Measurements from ENCODE around the gene RGMB. TPM values are rescaled to one million over a fixed set of nuclear protein-coding genes. Genes with fewer than 3 reads are reported as not detected.

The RGMB gene
- polyA plus RNA-seq, 1 of the 3 experiments (the other 2 are of a cell fraction), result 86.7 TPM

GRCh38 chr5:98771382-98772109 lies 1.9 kb upstream of the RGMB start (continued):
- TF ChIP-seq, protein P1, sequence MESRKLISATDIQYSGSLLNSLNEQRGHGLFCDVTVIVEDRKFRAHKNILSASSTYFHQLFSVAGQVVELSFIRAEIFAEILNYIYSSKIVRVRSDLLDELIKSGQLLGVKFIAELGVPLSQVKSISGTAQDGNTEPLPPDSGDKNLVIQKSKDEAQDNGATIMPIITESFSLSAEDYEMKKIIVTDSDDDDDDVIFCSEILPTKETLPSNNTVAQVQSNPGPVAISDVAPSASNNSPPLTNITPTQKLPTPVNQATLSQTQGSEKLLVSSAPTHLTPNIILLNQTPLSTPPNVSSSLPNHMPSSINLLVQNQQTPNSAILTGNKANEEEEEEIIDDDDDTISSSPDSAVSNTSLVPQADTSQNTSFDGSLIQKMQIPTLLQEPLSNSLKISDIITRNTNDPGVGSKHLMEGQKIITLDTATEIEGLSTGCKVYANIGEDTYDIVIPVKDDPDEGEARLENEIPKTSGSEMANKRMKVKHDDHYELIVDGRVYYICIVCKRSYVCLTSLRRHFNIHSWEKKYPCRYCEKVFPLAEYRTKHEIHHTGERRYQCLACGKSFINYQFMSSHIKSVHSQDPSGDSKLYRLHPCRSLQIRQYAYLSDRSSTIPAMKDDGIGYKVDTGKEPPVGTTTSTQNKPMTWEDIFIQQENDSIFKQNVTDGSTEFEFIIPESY (IDR thresholded peaks at IDR 0.05; ENCODE audit: borderline replicate concordance, low read depth), result no peak; the same call in 1 of the 2 replicates
- TF ChIP-seq POLR2AphosphoS5 (IDR thresholded peaks at IDR 0.05; ENCODE audit: low read depth, low read length) (peak; percentile 10; the same call in 1 of the 2 replicates), SMC3 (IDR thresholded peaks at IDR 0.05; ENCODE audit: low read depth, low read length) (peak; percentile 43; the same call in 1 of the 2 replicates), EP300 (IDR thresholded peaks at IDR 0.05; ENCODE audit: borderline replicate concordance in 1 of 2, low read depth in 1 of 2, low read length in 1 of 2) (no peak; a peak in 1 of 4 replicates), FOXM1 (IDR thresholded peaks at IDR 0.05; ENCODE audit: low read depth) (no peak), USF2 (IDR thresholded peaks at IDR 0.05; ENCODE audit: borderline replicate concordance, low read depth, low read length) (no peak), JUND (IDR thresholded peaks at IDR 0.05) (no peak), RFX5 (IDR thresholded peaks at IDR 0.05; ENCODE audit: low read length) (no peak), IRF3 (IDR thresholded peaks at IDR 0.05; ENCODE audit: low read depth, low read length) (no peak), SIN3A (IDR thresholded peaks at IDR 0.05; ENCODE audit: borderline replicate concordance, low read depth, low read length) (peak; percentile 47; the same call in 1 of the 2 replicates), FOSL2 (IDR thresholded peaks at IDR 0.05; ENCODE audit: borderline replicate concordance, low read depth) (no peak), TEAD4 (IDR thresholded peaks at IDR 0.05; ENCODE audit: borderline replicate concordance, insufficient read depth) (no peak), RCOR1 (IDR thresholded peaks at IDR 0.05; ENCODE audit: low read length) (peak; percentile 51; the same call in 1 of the 2 replicates), MEF2A (IDR thresholded peaks at IDR 0.05; ENCODE audit: borderline replicate concordance, low read depth) (no peak), ELF1 (IDR thresholded peaks at IDR 0.05) (no peak)
- TF ChIP-seq, protein P2, sequence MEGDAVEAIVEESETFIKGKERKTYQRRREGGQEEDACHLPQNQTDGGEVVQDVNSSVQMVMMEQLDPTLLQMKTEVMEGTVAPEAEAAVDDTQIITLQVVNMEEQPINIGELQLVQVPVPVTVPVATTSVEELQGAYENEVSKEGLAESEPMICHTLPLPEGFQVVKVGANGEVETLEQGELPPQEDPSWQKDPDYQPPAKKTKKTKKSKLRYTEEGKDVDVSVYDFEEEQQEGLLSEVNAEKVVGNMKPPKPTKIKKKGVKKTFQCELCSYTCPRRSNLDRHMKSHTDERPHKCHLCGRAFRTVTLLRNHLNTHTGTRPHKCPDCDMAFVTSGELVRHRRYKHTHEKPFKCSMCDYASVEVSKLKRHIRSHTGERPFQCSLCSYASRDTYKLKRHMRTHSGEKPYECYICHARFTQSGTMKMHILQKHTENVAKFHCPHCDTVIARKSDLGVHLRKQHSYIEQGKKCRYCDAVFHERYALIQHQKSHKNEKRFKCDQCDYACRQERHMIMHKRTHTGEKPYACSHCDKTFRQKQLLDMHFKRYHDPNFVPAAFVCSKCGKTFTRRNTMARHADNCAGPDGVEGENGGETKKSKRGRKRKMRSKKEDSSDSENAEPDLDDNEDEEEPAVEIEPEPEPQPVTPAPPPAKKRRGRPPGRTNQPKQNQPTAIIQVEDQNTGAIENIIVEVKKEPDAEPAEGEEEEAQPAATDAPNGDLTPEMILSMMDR (IDR thresholded peaks at IDR 0.05), result peak; percentile 94
- TF ChIP-seq, protein P3, sequence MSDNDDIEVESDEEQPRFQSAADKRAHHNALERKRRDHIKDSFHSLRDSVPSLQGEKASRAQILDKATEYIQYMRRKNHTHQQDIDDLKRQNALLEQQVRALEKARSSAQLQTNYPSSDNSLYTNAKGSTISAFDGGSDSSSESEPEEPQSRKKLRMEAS (IDR thresholded peaks at IDR 0.05; ENCODE audit: low read depth), result peak; percentile 52; the same call in 1 of the 2 replicates
